ENCODE results near the gene CLP1.
"Not testable (repeated sequence)": the region's sequence is repeated elsewhere in the genome, so short reads cannot be mapped to it uniquely, and the experiment has no call there.

CLP1 gene

GRCh38 chr11:57641011-57641807 lies 16.4 kb upstream of the CLP1 start:
- peak; percentile 52 for DNase-seq

- DNase-seq = no peak
Observed at GRCh38 chr11:57643802-57644201, 13.8 kb upstream of the CLP1 start.

- peak; percentile 93 for DNase-seq
Observed at GRCh38 chr11:57644748-57645688, 12.5 kb upstream of the CLP1 start.

- DNase-seq = no peak
Observed at GRCh38 chr11:57645689-57646085, 11.9 kb upstream of the CLP1 start.

GRCh38 chr11:57646194-57646798 lies 11.3 kb upstream of the CLP1 start:
- no peak for DNase-seq

- no peak for DNase-seq
Observed at GRCh38 chr11:57646799-57647303, 10.7 kb upstream of the CLP1 start.

- no peak for DNase-seq
Observed at GRCh38 chr11:57647372-57647771, 10.2 kb upstream of the CLP1 start.

- DNase-seq = no peak
Observed at GRCh38 chr11:57647960-57648800, 9.4 kb upstream of the CLP1 start.

GRCh38 chr11:57648801-57649735 lies 8.5 kb upstream of the CLP1 start:
- no peak for DNase-seq

GRCh38 chr11:57649826-57650738 lies 7.5 kb upstream of the CLP1 start, which contains the start of gene YPEL4:
Gene YPEL4, minus strand, starts transcription at chr11:57649912. Its CDS starts 2,805 bp downstream, at chr11:57647107.
- DNase-seq = peak; percentile 55

GRCh38 chr11:57650739-57651090 lies 6.8 kb upstream of the CLP1 start:
- DNase-seq = no peak

- no peak for DNase-seq
Observed at GRCh38 chr11:57651408-57651807, 6.2 kb upstream of the CLP1 start.

- not testable (repeated sequence) for DNase-seq
Observed at GRCh38 chr11:57652230-57652629, 5.3 kb upstream of the CLP1 start.

- no peak for DNase-seq
Observed at GRCh38 chr11:57652662-57653061, 4.9 kb upstream of the CLP1 start.

GRCh38 chr11:57653163-57653562 lies 4.4 kb upstream of the CLP1 start:
- DNase-seq = no peak

- DNase-seq = no peak
Observed at GRCh38 chr11:57656885-57657193, 723 bp upstream of the CLP1 start.

- no peak for DNase-seq
Observed at GRCh38 chr11:57658023-57658361, 430 bp downstream of the CLP1 start.

- no peak for DNase-seq
Observed at GRCh38 chr11:57659669-57660068, 2.1 kb downstream of the CLP1 start.

GRCh38 chr11:57662893-57663292 lies 5.3 kb downstream of the CLP1 start:
- no peak for DNase-seq

- no peak for DNase-seq
Observed at GRCh38 chr11:57663975-57664374, 6.4 kb downstream of the CLP1 start.

Data from activated CD4-positive, alpha-beta T cell treated with anti-CD3 and anti-CD28 coated beads, Interleukin-2, Interleukin-6, amounts not matched to agents 100 ng/mL and 50 ng/mL, durations not matched to agents 16 hours and 8 hours (primary cell).